HG02943 (cell line): Measurements from ENCODE around the gene TTLL5.

Experiments used
- ATAC-seq: cut with Tn5 transposase; IDR thresholded peaks from one replicate; pipeline ENCODE4 v1.9.1; 2021; ENCODE audit warnings: mild to moderate bottlenecking, low read depth, moderate library complexity; ENCODE audit not compliant: unreplicated experiment

The TTLL5 gene

DNA sequence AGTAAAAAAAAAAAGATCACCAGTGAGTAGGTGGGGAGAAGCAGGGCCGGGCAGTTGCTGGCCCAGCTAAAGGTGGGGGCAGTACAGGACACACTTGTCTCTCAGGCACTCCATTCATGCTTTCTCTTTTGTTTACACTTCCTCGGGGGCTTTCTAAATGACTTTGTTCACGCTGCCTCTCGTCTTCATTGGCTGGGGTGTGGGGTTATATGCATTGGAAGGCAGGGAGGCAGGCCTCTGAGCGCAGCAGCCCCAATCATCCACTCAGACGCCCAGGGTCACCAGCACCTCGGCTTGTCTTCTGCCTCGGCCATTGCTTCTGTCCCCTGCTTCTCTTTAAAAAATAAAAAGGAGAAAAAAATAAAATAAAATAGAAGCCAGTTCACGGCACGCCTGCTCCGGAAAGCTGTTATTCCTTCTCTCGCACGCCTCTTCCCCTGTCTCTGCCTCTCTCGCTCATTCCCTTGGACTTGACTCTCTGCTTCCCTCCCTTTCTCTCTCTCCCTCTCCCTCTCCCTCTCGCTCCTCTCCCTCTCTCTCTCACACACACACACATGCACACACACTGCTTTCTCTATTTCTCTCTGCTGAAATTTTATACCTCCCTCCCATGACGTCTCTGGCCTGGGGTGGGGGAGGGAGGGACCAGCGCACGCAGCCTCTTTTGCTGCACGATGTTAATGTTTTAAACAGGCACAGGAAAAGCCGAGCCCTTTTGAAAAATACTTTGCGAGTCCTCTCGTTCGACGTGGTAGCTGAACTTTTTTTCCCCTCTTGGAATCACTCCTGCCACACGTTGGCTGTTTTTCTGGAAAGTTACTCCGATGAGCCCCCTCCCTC lies 320.6 kb downstream of the TTLL5 start, which contains the start of gene TGFB3:
Gene TGFB3 (minus strand): TSS at position 570 of the 840 bp plus-strand sequence. CDS start 1,102 bp downstream, outside the sequence.
- no peak for ATAC-seq

- ATAC-seq = peak; percentile 44
Measured at GRCh38 chr14:75982266-75983018, 321.4 kb downstream of the TTLL5 start.

DNA sequence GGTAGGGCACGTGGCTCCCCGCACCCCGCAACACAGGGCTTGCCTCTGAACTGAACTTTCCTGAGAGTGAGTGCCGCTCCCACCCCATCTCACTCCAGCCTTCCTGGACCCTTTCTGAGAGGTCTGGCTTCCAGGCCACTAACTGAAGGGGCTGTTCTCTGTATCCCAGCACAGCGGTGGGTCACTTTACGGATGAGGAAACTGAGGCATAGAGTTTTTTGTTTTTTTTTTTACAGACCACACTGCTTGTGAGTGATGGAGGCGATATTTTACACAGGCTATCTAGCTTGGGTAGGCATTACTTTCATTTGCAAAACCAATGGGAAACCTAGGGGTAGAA lies 321.9 kb downstream of the TTLL5 start:
- no peak for ATAC-seq

GRCh38 chr14:75984674-75985073 lies 323.6 kb downstream of the TTLL5 start:
- no peak for ATAC-seq

- ATAC-seq = peak; percentile 55
Measured at GRCh38 chr14:75985618-75986438, 324.8 kb downstream of the TTLL5 start, which contains the start of gene IFT43. Gene IFT43 (plus strand): TSS chr14:75985763. CDS start chr14:75985787, 24 bp downstream.

- no peak for ATAC-seq
Measured at GRCh38 chr14:75986439-75986765, 325.4 kb downstream of the TTLL5 start.

DNA sequence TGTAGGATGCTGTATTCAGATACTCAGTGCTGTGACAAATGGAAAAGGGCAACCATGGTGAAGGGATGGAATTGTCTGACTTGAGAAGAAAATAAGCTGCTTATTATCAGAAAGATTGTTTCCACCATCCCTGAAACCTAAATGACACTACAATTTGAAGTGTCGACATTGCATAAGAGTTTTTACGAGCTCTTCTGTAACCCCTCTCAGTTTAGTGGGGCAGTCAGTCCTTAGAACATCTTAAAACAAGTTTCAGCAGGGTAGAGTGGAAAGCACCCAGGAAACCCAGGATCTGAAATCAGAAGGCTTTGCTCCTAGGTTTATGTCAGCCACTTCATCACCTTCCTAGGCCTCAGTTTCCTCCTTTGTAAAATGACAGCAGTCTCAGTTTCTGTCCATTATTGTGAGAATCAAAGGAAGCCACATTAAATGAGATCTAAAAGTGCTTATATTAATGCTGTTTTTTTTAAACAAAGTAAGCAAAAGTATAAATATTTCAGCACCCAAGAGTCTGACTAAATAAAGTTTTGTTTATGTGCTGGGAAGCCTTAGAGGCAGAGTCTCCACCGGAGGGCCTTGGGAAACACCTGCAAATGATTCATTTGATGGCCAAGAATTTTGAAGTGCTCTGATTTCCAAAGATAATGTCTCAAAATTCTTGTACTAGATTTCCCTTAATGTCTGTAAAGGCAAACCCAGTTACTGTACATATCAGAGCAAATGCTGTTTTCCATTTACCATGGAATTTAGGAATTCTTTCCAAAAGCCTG lies 326.3 kb downstream of the TTLL5 start:
- no peak for ATAC-seq

- ATAC-seq = no peak
Measured at GRCh38 chr14:75989134-75989533, 328.1 kb downstream of the TTLL5 start.

DNA sequence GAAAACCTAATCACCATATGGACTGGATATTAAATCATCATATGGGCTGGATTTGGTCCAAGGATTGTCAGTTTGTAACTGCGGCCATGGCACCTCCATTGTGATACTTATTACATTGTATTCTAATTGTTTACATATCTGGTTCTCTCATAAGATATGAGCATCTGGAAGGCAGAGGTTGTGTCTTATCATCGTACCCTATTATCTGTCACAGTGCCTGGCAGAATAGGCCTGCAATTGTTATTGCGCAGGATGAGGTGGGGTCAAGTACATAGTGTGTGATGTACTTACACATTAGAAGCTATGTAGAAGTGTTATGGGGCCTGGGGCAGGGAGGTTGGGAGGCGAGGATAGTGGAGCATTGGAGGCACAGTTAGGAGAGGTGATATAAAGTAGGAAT lies 329.3 kb downstream of the TTLL5 start:
- no peak for ATAC-seq

- ATAC-seq = no peak
Measured at GRCh38 chr14:75991753-75992152, 330.7 kb downstream of the TTLL5 start.

DNA sequence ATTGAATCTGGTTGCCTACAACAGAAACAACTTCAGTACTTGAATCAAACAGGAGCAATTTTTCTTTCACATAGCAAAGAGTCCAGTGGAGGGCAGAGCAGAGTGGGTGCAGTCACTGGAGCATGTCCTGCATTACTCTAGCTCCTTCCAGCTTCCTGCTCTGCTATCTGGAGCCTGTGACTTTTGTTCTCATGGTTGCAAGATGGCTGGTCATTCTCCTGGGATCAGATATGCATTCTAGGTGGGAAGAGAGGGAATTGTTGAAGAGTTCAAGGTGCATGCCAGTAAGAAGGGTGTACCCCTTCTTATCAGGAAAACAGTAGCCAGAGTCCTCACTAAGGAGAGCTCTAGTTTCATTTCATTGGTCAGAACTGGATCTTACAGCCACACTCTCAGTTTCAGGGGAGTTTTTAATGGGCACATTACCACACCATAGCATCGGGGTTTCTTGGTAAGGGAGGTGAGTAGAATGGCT lies 332.6 kb downstream of the TTLL5 start:
- ATAC-seq = peak; percentile 67

GRCh38 chr14:75995372-75996041 lies 334.5 kb downstream of the TTLL5 start:
- no peak for ATAC-seq

DNA sequence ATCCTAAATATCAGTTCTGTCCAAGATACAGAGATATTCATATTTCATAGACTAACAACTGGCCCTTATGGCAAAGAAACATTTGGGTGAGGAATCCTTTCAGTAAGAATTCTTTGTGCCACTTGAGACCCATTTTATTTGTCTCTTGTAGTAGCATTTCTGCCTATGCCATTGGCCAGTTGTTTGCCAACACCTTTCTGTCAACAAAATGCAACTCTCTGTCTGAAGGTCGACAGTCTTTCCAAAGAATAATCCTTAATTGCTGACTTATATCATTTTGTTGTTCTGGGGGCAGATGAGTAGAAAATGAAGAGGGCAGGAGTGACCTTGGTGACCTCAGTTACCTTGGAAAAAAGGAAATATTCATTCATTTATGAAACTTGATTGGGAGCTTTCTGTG lies 335.4 kb downstream of the TTLL5 start:
- no peak for ATAC-seq

GRCh38 chr14:75999511-76000190 lies 338.6 kb downstream of the TTLL5 start:
- no peak for ATAC-seq

DNA sequence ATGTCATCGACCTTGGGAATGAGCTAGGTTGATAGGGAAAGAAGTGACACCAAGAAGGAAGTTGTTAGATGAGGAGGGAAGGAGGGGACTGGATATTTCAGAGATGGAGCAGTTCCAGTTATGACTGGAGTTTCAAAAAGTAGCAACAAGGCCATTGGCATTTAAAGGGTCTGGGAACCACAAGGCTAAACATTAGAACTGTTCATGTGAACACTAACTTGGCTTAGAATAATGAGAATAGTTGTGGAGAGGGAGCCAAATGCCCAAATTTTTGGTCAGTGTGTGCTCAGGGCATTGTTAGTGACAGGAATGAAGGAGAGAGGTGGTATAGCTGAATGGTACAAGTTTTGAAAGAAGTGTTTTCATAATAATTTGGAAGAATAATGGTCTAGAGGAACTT lies 341.3 kb downstream of the TTLL5 start:
- ATAC-seq = no peak
